Activated CD4-positive, alpha-beta T cell treated with anti-CD3 and anti-CD28 coated beads for 36 hours (primary cell): ENCODE data around the gene SRRM2. TPM values are rescaled to one million over a fixed set of nuclear protein-coding genes. Genes with fewer than 3 reads are reported as not detected.

Experiments used
- ATAC-seq: fragments of 200-7000 bp; cut with Tn5 transposase; one replicate; pipeline ENCODE4 v1.10.0; 2021; ENCODE audit warnings: mild to moderate bottlenecking, moderate library complexity
- CTCF ChIA-PET: fragments of 350-600 bp; sonication (Branson Sonifier 250); formaldehyde crosslinking; loops from one replicate; lab custom pipeline; 2021; ENCODE audit warnings: antibody characterized with exemption; lab: Charles Lee
- POLR2A ChIA-PET: fragments of 350-600 bp; sonication (Branson Sonifier 250); formaldehyde crosslinking; loops from one replicate; lab custom pipeline; 2021; ENCODE audit warnings: antibody characterized with exemption, inconsistent platforms; lab: Charles Lee
- DNase-seq: peaks from one replicate; pipeline ENCODE4 v3.0.0-alpha.2; 2020
- H3K27ac Mint-ChIP-seq: one replicate; pipeline ENCODE4 v1.8.0; 2021; ENCODE audit warnings: mixed read lengths
- H3K27me3 Mint-ChIP-seq: one replicate; pipeline ENCODE4 v1.8.0; 2021; ENCODE audit warnings: mixed read lengths
- H3K36me3 Mint-ChIP-seq: one replicate; pipeline ENCODE4 v1.8.0; 2021; ENCODE audit warnings: low read depth, mixed read lengths
- H3K4me1 Mint-ChIP-seq: one replicate; pipeline ENCODE4 v1.8.0; 2021; ENCODE audit warnings: mixed read lengths
- H3K4me3 Mint-ChIP-seq: one replicate; pipeline ENCODE4 v1.8.0; 2021; ENCODE audit warnings: mild to moderate bottlenecking, moderate library complexity, mixed read lengths
- H3K9me3 Mint-ChIP-seq: one replicate; pipeline ENCODE4 v1.8.0; 2021; ENCODE audit warnings: low read depth, mixed read lengths
- intact Hi-C, 2 experiments: fragments of 100-400 bp; cut with DNase I in 1 of 2; cut with micrococcal nuclease in 1 of 2; formaldehyde crosslinking; loops; one replicate each; pipeline versions ENCODE4 v1.14.2 to v1.15.1; 2022 to 2024; cut with DNase I, micrococcal nuclease
- total RNA-seq, 2 experiments: library from RNA; stranded (reverse); gene quantifications; one replicate each; pipeline ENCODE4 v1.2.3, GENCODE V29; 2021

Gene SRRM2
- total RNA-seq, 2 experiments from 2014 or later = 517 to 598 TPM

DNA sequence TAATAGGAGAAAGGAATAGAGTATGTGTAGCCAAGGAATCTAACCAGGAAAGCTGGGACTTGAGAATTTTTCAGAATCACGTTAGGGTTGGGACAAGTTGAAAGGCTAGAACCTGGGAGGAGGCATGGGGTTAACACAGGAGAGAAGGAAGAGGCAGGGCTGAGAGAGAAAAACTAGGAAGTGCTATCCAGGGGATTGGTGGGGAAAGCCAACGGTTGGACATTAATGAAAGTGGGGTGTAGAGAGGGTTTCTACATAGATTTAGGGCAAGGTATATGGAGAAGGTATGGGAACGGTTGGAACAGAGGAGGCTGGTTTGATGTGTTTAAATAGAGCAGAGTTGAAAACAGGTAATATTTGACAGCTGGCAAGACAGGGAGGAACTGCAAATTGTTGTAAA, 2.7 kb downstream of the SRRM2 start:
- CTCF ChIA-PET = no interaction called here
- Mint-ChIP-seq H3K27me3 (no peaks in the 10 kb centered on the region), H3K27ac (peak overlapping the region; percentile 90), H3K4me1 (peaks cover 60% of the 10 kb centered on the region), H3K36me3 (peaks cover 66% of the 10 kb centered on the region), H3K4me3 (peak overlapping the region; percentile 99), H3K9me3 (no peaks in the 10 kb centered on the region)
- intact Hi-C loops = loop anchor here in 1 of 2 experiments (10.0 kb wide), 1 partner anchor 530 kb away; the partner anchor contains the start of gene E4F1
- DNase-seq = no peak
- no peak for ATAC-seq
- POLR2A ChIA-PET = no interaction called here

DNA sequence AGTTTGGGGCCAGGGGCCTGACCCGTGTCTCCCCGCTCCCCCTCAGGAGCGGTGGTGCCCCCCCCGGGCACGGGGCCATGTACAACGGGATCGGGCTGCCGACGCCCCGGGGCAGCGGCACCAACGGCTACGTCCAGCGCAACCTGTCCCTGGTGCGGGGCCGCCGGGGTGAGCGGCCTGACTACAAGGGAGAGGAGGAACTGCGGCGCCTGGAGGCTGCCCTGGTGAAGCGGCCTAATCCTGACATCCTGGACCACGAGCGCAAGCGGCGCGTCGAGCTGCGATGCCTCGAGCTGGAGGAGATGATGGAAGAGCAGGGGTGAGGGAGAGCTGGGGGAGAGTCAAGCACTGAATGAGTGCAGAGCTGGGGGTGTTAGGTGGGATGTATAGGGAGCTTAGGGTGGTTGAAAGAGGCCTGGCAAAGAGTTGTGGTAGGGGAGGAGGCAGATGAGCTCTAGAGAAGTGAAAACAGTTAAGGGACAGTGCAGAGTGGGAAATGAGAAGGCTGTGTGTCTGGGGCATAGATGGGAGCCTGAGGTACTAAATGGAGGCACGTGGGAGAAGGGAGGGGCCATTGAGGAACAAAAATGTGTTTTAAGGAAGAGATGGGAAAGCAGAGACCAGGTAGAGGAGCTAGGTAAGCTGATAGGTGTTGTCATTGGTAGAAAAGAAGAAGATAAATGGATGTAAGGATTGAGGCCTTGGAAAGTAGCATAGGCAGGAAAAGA, 4.0 kb downstream of the SRRM2 start:
- ATAC-seq (no peak), DNase-seq (no peak)
- H3K27me3 Mint-ChIP-seq = no peaks in the 10 kb centered on the region
- ChIA-PET POLR2A (interaction anchor here (0.6 to 1.6 kb wide), 3 partner anchors 10 to 19 kb away, joined by 4 to 8 read pairs (median 6); partner anchors contain the start of gene ELOB), CTCF (interaction anchor here (1.0 kb wide), 1 partner anchor 111 kb away, joined by 3 read pairs; no protein-coding TSS in a partner anchor)
- H3K27ac Mint-ChIP-seq = peak overlapping the region; percentile 53
- H3K4me1 Mint-ChIP-seq = peaks cover 49% of the 10 kb centered on the region
- no peak overlapping the region for H3K4me3 Mint-ChIP-seq
- H3K9me3 Mint-ChIP-seq = no peaks in the 10 kb centered on the region
- peaks cover 76% of the 10 kb centered on the region for H3K36me3 Mint-ChIP-seq
- intact Hi-C loops = loop anchor here in 1 of 2 experiments (10.0 kb wide), 1 partner anchor 532 kb away; the partner anchor contains the start of gene E4F1

DNA sequence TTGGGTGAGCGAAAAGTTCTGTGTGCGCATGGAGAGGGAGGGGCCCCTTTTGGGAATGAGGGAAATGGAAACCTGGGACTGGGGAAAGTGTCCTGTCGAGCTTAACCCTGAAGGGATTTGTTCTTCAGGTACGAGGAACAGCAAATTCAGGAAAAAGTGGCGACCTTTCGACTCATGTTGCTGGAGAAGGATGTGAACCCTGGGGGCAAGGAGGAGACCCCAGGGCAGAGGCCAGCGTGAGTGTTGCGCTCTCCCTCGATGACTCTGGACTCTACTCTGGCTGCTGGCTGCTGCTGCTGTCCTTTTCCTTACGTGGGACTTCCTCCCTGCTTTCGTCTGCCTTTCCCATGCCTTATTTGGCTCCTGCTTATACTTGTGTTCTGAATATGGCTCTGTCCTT, 4.9 kb downstream of the SRRM2 start:
- no peak for ATAC-seq
- peak overlapping the region; percentile 53 for H3K27ac Mint-ChIP-seq
- H3K4me3 Mint-ChIP-seq = no peak overlapping the region
- POLR2A ChIA-PET = interaction anchor here (1.2 to 2.3 kb wide), 3 partner anchors 10 to 24 kb away, joined by 6 to 12 read pairs (median 8); partner anchors contain the start of gene ELOB
- DNase-seq = no peak
- peaks cover 85% of the 10 kb centered on the region for H3K36me3 Mint-ChIP-seq
- CTCF ChIA-PET = interaction anchor here (0.8 to 1.0 kb wide), 2 partner anchors 110 to 126 kb away, joined by 3 read pairs; no protein-coding TSS in a partner anchor
- no peaks in the 10 kb centered on the region for H3K27me3 Mint-ChIP-seq
- H3K4me1 Mint-ChIP-seq = peaks cover 47% of the 10 kb centered on the region
- intact Hi-C loops = loop anchor here in 1 of 2 experiments (10.0 kb wide), 1 partner anchor 533 kb away; the partner anchor contains the start of gene E4F1
- H3K9me3 Mint-ChIP-seq = no peaks in the 10 kb centered on the region

DNA sequence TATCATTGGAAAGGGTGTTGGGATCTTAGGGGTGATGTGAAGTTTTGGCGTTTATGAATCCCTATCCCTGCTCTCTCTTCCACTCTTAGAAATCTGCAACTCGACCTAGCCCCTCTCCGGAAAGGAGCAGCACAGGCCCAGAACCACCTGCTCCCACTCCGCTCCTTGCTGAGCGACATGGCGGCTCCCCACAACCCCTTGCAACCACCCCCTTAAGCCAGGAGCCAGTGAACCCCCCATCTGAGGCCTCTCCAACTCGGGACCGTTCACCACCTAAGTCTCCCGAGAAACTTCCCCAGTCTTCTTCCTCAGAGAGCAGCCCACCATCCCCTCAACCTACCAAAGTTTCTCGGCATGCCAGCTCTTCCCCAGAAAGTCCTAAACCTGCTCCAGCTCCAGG, 9.0 kb downstream of the SRRM2 start:
- intact Hi-C loops = no loop called here
- DNase-seq (no peak), ATAC-seq (no peak)
- H3K9me3 Mint-ChIP-seq = no peaks in the 10 kb centered on the region
- peaks cover 98% of the 10 kb centered on the region for H3K36me3 Mint-ChIP-seq
- H3K27ac Mint-ChIP-seq = no peak overlapping the region
- H3K4me3 Mint-ChIP-seq = no peak overlapping the region
- ChIA-PET CTCF (interaction anchor here (0.7 kb wide), 1 partner anchor 18 kb away, joined by 4 read pairs; no protein-coding TSS in a partner anchor), POLR2A (no interaction called here)
- no peaks in the 10 kb centered on the region for H3K27me3 Mint-ChIP-seq
- H3K4me1 Mint-ChIP-seq = peaks cover 25% of the 10 kb centered on the region

DNA sequence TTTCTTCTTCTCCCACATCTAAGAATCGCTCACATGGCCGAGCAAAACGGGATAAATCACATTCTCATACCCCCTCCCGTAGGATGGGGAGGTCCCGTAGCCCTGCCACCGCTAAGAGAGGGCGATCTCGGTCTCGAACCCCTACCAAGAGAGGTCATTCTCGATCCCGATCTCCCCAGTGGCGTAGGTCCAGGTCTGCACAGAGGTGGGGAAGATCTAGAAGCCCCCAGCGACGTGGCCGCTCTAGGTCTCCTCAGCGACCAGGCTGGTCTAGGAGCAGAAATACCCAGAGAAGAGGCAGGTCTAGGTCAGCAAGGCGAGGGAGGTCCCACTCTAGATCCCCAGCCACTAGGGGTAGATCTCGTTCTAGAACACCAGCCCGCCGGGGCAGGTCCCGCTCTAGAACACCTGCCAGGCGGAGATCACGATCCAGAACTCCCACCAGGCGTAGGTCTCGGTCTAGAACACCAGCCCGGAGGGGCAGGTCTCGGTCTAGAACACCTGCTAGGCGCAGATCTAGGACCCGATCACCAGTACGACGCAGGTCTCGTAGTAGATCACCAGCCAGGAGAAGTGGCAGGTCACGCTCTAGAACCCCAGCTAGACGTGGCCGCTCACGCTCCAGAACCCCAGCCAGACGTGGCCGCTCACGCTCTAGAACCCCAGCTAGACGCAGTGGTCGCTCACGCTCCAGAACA, 9.6 kb downstream of the SRRM2 start:
- ChIA-PET POLR2A (interaction anchor here (0.6 to 2.8 kb wide), 2 partner anchors 9 to 44 kb away, joined by 7 to 15 read pairs; partner anchors contain the start of gene SRRM2), CTCF (interaction anchor here (0.5 to 1.0 kb wide), 3 partner anchors 9 to 45 kb away, joined by 3 to 4 read pairs (median 3); no protein-coding TSS in a partner anchor)
- H3K27ac Mint-ChIP-seq = no peak overlapping the region
- no peak overlapping the region for H3K4me3 Mint-ChIP-seq
- H3K4me1 Mint-ChIP-seq = peaks cover 19% of the 10 kb centered on the region
- no peak for DNase-seq
- intact Hi-C loops = no loop called here
- H3K36me3 Mint-ChIP-seq = peaks cover 97% of the 10 kb centered on the region
- no peak for ATAC-seq
- H3K27me3 Mint-ChIP-seq = no peaks in the 10 kb centered on the region
- H3K9me3 Mint-ChIP-seq = no peaks in the 10 kb centered on the region

DNA sequence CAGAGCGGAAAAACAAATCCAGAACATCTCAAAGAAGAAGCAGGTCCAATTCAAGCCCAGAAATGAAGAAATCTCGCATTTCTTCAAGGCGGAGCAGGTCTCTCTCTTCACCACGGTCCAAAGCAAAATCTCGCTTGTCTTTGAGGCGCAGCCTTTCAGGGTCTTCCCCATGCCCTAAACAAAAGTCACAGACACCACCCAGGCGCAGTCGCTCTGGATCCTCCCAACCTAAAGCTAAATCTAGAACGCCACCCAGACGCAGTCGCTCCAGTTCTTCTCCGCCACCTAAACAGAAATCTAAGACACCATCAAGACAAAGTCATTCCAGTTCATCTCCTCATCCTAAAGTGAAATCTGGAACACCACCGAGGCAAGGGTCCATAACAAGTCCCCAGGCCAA, 10.3 kb downstream of the SRRM2 start:
- ChIA-PET POLR2A (interaction anchor here (0.6 to 2.8 kb wide), 2 partner anchors 9 to 44 kb away, joined by 7 to 15 read pairs; partner anchors contain the start of gene SRRM2), CTCF (interaction anchor here (1.0 kb wide), 1 partner anchor 9 kb away, joined by 3 read pairs; no protein-coding TSS in a partner anchor)
- DNase-seq (no peak), ATAC-seq (no peak)
- H3K4me1 Mint-ChIP-seq = peaks cover 15% of the 10 kb centered on the region
- H3K4me3 Mint-ChIP-seq = no peak overlapping the region
- no peaks in the 10 kb centered on the region for H3K9me3 Mint-ChIP-seq
- peaks cover 93% of the 10 kb centered on the region for H3K36me3 Mint-ChIP-seq
- intact Hi-C loops = no loop called here
- peak overlapping the region; percentile 49 for H3K27ac Mint-ChIP-seq
- H3K27me3 Mint-ChIP-seq = no peaks in the 10 kb centered on the region

DNA sequence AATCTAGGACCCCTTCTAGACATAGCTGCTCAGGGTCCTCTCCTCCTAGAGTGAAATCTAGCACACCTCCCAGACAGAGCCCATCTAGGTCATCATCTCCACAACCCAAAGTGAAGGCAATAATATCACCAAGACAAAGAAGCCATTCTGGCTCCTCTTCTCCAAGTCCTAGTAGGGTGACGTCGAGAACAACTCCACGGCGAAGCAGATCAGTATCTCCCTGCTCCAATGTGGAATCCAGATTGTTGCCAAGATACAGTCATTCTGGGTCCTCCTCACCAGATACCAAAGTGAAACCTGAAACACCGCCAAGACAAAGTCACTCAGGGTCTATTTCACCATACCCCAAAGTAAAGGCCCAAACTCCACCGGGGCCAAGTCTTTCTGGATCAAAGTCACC, 10.7 kb downstream of the SRRM2 start:
- Mint-ChIP-seq H3K4me3 (no peak overlapping the region), H3K27ac (peak overlapping the region; percentile 49), H3K27me3 (no peaks in the 10 kb centered on the region), H3K36me3 (peaks cover 92% of the 10 kb centered on the region), H3K4me1 (peaks cover 12% of the 10 kb centered on the region), H3K9me3 (no peaks in the 10 kb centered on the region)
- no peak for ATAC-seq
- intact Hi-C loops = no loop called here
- POLR2A ChIA-PET = interaction anchor here (0.8 to 2.8 kb wide), 2 partner anchors 10 to 11 kb away, joined by 4 to 15 read pairs; partner anchors contain the start of gene SRRM2
- CTCF ChIA-PET = interaction anchor here (1.6 kb wide), 1 partner anchor 21 kb away, joined by 6 read pairs; no protein-coding TSS in a partner anchor
- DNase-seq = no peak

DNA sequence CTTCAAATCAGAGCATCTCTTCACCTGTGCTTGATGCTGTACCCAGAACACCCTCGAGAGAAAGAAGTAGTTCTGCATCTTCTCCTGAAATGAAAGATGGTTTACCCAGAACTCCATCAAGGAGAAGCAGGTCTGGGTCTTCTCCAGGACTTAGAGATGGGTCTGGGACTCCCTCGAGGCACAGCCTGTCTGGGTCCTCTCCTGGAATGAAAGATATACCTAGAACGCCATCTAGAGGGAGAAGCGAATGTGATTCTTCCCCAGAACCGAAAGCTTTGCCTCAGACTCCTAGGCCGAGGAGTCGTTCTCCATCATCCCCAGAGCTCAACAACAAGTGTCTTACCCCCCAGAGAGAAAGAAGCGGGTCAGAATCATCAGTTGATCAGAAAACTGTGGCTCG, 12.3 kb downstream of the SRRM2 start:
- Mint-ChIP-seq H3K4me1 (peaks cover 5% of the 10 kb centered on the region), H3K36me3 (peaks cover 88% of the 10 kb centered on the region), H3K4me3 (no peak overlapping the region), H3K9me3 (no peaks in the 10 kb centered on the region), H3K27me3 (no peaks in the 10 kb centered on the region), H3K27ac (no peak overlapping the region)
- ChIA-PET POLR2A (interaction anchor here (0.6 to 2.8 kb wide), 3 partner anchors 9 to 260 kb away, joined by 5 to 15 read pairs (median 6); partner anchors contain the start of gene SRRM2), CTCF (interaction anchor here (0.8 to 1.6 kb wide), 2 partner anchors 19 to 101 kb away, joined by 5 to 6 read pairs; no protein-coding TSS in a partner anchor)
- ATAC-seq = no peak
- intact Hi-C loops = no loop called here
- no peak for DNase-seq

DNA sequence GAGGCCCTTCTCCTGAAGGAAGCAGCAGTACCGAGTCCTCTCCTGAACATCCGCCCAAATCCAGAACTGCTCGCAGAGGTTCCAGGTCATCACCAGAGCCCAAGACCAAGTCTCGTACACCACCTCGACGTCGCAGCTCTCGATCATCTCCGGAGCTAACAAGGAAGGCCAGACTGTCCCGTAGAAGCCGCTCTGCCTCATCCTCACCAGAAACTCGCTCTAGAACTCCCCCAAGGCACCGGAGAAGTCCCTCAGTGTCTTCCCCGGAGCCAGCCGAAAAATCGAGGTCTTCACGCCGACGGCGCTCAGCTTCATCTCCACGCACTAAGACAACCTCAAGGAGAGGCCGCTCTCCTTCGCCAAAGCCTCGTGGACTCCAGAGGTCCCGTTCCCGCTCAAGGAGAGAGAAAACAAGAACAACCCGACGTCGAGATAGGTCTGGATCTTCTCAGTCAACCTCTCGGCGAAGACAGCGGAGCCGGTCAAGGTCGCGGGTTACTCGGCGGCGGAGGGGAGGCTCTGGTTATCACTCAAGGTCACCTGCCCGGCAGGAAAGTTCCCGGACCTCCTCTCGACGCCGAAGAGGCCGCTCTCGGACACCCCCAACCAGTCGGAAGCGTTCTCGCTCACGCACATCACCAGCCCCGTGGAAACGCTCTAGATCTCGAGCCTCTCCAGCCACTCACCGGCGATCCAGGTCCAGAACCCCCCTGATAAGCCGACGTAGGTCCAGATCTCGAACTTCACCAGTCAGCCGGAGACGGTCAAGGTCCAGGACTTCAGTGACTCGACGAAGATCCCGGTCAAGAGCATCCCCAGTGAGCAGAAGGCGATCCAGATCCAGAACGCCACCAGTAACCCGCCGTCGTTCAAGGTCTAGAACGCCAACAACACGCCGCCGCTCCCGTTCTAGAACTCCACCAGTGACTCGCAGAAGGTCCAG, 13.3 kb downstream of the SRRM2 start:
- ChIA-PET POLR2A (interaction anchor here (0.6 to 2.2 kb wide), 5 partner anchors 7 to 259 kb away, joined by 4 to 12 read pairs (median 5); partner anchors contain the start of gene SRRM2), CTCF (no interaction called here)
- ATAC-seq = no peak
- Mint-ChIP-seq H3K27me3 (no peaks in the 10 kb centered on the region), H3K27ac (no peak overlapping the region), H3K4me1 (peaks cover 8% of the 10 kb centered on the region), H3K36me3 (peaks cover 88% of the 10 kb centered on the region), H3K4me3 (no peak overlapping the region), H3K9me3 (no peaks in the 10 kb centered on the region)
- DNase-seq = no peak
- intact Hi-C loops = no loop called here
